DND-41 (cell line): ENCODE data around the gene P2RY4.

ENCODE experiments used
- EZH2 ChIP-seq: IDR thresholded peaks from 3 replicates; pipeline ENCODE4 v1.6.1; 2012; ENCODE audit warnings: borderline replicate concordance, low read depth, mild to moderate bottlenecking, moderate library complexity, low read length, inconsistent platforms; ENCODE audit not compliant: severe bottlenecking
- TF ChIP-seq, protein P1 (sequence below): IDR thresholded peaks from 2 replicates; pipeline ENCODE4 v1.5.1; 2012; ENCODE audit warnings: borderline replicate concordance, low read length, moderate library complexity, mild to moderate bottlenecking; ENCODE audit not compliant: poor library complexity, severe bottlenecking; ENCODE audit errors: extremely low read depth

DNA sequence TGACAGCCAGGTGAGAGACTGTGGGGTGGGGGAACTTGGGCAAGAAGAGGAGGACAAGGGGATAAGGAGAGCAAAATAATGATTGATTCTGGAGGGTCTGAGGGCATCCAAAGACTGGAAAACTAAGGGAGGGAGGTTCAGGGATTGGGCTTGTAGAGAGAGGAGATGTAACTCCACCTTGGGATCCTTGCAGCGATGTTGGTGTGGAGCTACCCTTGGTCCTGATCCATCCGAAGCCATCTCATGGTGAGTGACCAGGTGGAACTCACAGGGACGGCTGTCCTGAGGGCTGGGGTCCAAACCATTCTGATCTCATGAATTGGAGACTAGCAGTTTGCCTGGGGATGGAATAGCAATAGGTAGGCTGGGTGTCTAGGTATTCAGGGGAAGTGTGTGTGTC, 20.6 kb upstream of the P2RY4 start:
- TF ChIP-seq, protein P1, sequence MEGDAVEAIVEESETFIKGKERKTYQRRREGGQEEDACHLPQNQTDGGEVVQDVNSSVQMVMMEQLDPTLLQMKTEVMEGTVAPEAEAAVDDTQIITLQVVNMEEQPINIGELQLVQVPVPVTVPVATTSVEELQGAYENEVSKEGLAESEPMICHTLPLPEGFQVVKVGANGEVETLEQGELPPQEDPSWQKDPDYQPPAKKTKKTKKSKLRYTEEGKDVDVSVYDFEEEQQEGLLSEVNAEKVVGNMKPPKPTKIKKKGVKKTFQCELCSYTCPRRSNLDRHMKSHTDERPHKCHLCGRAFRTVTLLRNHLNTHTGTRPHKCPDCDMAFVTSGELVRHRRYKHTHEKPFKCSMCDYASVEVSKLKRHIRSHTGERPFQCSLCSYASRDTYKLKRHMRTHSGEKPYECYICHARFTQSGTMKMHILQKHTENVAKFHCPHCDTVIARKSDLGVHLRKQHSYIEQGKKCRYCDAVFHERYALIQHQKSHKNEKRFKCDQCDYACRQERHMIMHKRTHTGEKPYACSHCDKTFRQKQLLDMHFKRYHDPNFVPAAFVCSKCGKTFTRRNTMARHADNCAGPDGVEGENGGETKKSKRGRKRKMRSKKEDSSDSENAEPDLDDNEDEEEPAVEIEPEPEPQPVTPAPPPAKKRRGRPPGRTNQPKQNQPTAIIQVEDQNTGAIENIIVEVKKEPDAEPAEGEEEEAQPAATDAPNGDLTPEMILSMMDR = no peak
- no peak for TF ChIP-seq EZH2
